ENCODE measurements around the gene ADGRL3.

Gene ADGRL3

GRCh38 chr4:61805979-61806378 lies 605.9 kb downstream of the ADGRL3 start:
- no peak for DNase-seq (ENCODE audit: low spot score)
- TF ChIP-seq CTCF (IDR thresholded peaks at IDR 0.05; ENCODE audit: borderline replicate concordance, control extremely low read depth, extremely low read depth, insufficient read depth, missing control alignments): no peak
- in situ Hi-C loops (cut with MboI; ENCODE audit: low sequenced_read_pairs, unreplicated experiment): no loop called here

- DNase-seq (ENCODE audit: low spot score): no peak
- in situ Hi-C loops (cut with MboI; ENCODE audit: low sequenced_read_pairs, unreplicated experiment): no loop called here
- no peak for TF ChIP-seq CTCF (IDR thresholded peaks at IDR 0.05; ENCODE audit: borderline replicate concordance, control extremely low read depth, extremely low read depth, insufficient read depth, missing control alignments)
Measured at GRCh38 chr4:61812171-61812570, 612.0 kb downstream of the ADGRL3 start.

- TF ChIP-seq CTCF (IDR thresholded peaks at IDR 0.05; ENCODE audit: borderline replicate concordance, control extremely low read depth, extremely low read depth, insufficient read depth, missing control alignments): no peak
- DNase-seq (ENCODE audit: low spot score): no peak
- in situ Hi-C loops (cut with MboI; ENCODE audit: low sequenced_read_pairs, unreplicated experiment): no loop called here
Measured at GRCh38 chr4:61817071-61817470, 616.9 kb downstream of the ADGRL3 start.

GRCh38 chr4:61820136-61820535 lies 620.0 kb downstream of the ADGRL3 start:
- no peak for DNase-seq (ENCODE audit: low spot score)
- in situ Hi-C loops (cut with MboI; ENCODE audit: low sequenced_read_pairs, unreplicated experiment): no loop called here
- no peak for TF ChIP-seq CTCF (IDR thresholded peaks at IDR 0.05; ENCODE audit: borderline replicate concordance, control extremely low read depth, extremely low read depth, insufficient read depth, missing control alignments)

GRCh38 chr4:61824454-61824853 lies 624.3 kb downstream of the ADGRL3 start:
- TF ChIP-seq CTCF (IDR thresholded peaks at IDR 0.05; ENCODE audit: borderline replicate concordance, control extremely low read depth, extremely low read depth, insufficient read depth, missing control alignments): no peak
- in situ Hi-C loops (cut with MboI; ENCODE audit: low sequenced_read_pairs, unreplicated experiment): no loop called here
- DNase-seq (ENCODE audit: low spot score): no peak

- no peak for TF ChIP-seq CTCF (IDR thresholded peaks at IDR 0.05; ENCODE audit: borderline replicate concordance, control extremely low read depth, extremely low read depth, insufficient read depth, missing control alignments)
- DNase-seq (ENCODE audit: low spot score): no peak
- in situ Hi-C loops (cut with MboI; ENCODE audit: low sequenced_read_pairs, unreplicated experiment): no loop called here
Measured at GRCh38 chr4:61827907-61828391, 627.8 kb downstream of the ADGRL3 start.

GRCh38 chr4:61828960-61829359 lies 628.8 kb downstream of the ADGRL3 start:
- no peak for DNase-seq (ENCODE audit: low spot score)
- in situ Hi-C loops (cut with MboI; ENCODE audit: low sequenced_read_pairs, unreplicated experiment): no loop called here
- no peak for TF ChIP-seq CTCF (IDR thresholded peaks at IDR 0.05; ENCODE audit: borderline replicate concordance, control extremely low read depth, extremely low read depth, insufficient read depth, missing control alignments)
